Thyroid gland (tissue), 4 donors: ENCODE data around the gene CHAC1.

Experiments
- POLR2A ChIP-seq, 2 donors: fragments of 450-650 bp; IDR thresholded peaks; one replicate each; pipeline ENCODE4 v1.6.1; 2017; ENCODE audit warnings: antibody characterized with exemption in 2 of 2, mild to moderate bottlenecking in 2 of 2, moderate library complexity in 1 of 2
- TF ChIP-seq, protein P1 (sequence below), 6 experiments: fragments of 200-600 bp in 3 of 6; fragments of 450-650 bp in 3 of 6; sonication (generic) in 3 of 6; IDR thresholded peaks; one replicate each; pipeline ENCODE4 v1.5.1; 2016 to 2019; ENCODE audit warnings: antibody characterized with exemption in 6 of 6, mild to moderate bottlenecking in 2 of 6, inconsistent platforms in 1 of 6, moderate library complexity in 1 of 6

DNA sequence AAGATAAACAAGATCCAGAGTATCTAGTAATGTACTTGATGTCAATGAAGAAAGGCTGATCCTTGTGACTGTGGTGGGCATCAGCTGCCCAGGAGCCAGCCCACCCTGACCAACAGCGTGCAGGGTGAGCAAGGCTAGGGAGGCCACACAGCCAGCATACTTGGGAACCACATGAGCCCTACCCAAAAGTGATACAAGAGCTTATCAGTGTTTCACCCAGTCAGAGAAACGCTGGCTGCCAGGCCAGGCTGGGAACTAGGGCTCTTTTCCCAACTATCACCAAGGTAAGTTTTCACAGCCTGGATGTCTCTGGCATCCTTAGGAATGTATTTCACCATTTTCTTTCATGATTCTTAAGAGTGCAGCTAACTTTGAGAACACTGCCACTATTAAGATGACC, 24.9 kb downstream of the CHAC1 start:
- TF ChIP-seq, protein P1, sequence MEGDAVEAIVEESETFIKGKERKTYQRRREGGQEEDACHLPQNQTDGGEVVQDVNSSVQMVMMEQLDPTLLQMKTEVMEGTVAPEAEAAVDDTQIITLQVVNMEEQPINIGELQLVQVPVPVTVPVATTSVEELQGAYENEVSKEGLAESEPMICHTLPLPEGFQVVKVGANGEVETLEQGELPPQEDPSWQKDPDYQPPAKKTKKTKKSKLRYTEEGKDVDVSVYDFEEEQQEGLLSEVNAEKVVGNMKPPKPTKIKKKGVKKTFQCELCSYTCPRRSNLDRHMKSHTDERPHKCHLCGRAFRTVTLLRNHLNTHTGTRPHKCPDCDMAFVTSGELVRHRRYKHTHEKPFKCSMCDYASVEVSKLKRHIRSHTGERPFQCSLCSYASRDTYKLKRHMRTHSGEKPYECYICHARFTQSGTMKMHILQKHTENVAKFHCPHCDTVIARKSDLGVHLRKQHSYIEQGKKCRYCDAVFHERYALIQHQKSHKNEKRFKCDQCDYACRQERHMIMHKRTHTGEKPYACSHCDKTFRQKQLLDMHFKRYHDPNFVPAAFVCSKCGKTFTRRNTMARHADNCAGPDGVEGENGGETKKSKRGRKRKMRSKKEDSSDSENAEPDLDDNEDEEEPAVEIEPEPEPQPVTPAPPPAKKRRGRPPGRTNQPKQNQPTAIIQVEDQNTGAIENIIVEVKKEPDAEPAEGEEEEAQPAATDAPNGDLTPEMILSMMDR (IDR thresholded peaks at IDR 0.05) = no peak
- no peak for TF ChIP-seq POLR2A (IDR thresholded peaks at IDR 0.05)
